HG03066 (cell line): ENCODE measurements around the gene GRID1.
"Not testable (repeated sequence)": the region's sequence is repeated elsewhere in the genome, so short reads cannot be mapped to it uniquely, and the experiment has no call there.

Experiments used
- ATAC-seq: cut with Tn5 transposase; IDR thresholded peaks from one replicate; pipeline ENCODE4 v1.9.1; 2021; ENCODE audit warnings: low read depth; ENCODE audit not compliant: unreplicated experiment

GRID1 gene

GRCh38 chr10:86034710-86035109 lies 331.9 kb downstream of the GRID1 start:
- ATAC-seq: no peak

- ATAC-seq: no peak
Observed at GRCh38 chr10:86033581-86033980, 333.0 kb downstream of the GRID1 start.

- not testable (repeated sequence) for ATAC-seq
Observed at GRCh38 chr10:86032087-86032486, 334.5 kb downstream of the GRID1 start.

GRCh38 chr10:86030312-86030711 lies 336.3 kb downstream of the GRID1 start:
- ATAC-seq: no peak

GRCh38 chr10:86027346-86027745 lies 339.2 kb downstream of the GRID1 start:
- no peak for ATAC-seq

- ATAC-seq: no peak
Observed at GRCh38 chr10:86025509-86025908, 341.1 kb downstream of the GRID1 start.

- no peak for ATAC-seq
Observed at GRCh38 chr10:86024281-86025041, 342.1 kb downstream of the GRID1 start.

- ATAC-seq: no peak
Observed at GRCh38 chr10:86023931-86024280, 342.7 kb downstream of the GRID1 start.

GRCh38 chr10:86023336-86023735 lies 343.3 kb downstream of the GRID1 start:
- ATAC-seq: no peak

GRCh38 chr10:86022906-86023305 lies 343.7 kb downstream of the GRID1 start:
- no peak for ATAC-seq

- no peak for ATAC-seq
Observed at GRCh38 chr10:86020134-86020533, 346.5 kb downstream of the GRID1 start.

GRCh38 chr10:86019141-86019540 lies 347.5 kb downstream of the GRID1 start:
- no peak for ATAC-seq

- no peak for ATAC-seq
Observed at GRCh38 chr10:86018735-86019058, 347.9 kb downstream of the GRID1 start.

- no peak for ATAC-seq
Observed at GRCh38 chr10:86017841-86018734, 348.5 kb downstream of the GRID1 start.

GRCh38 chr10:86013568-86013967 lies 353.0 kb downstream of the GRID1 start:
- ATAC-seq: no peak

GRCh38 chr10:86007171-86007570 lies 359.4 kb downstream of the GRID1 start:
- ATAC-seq: no peak

- no peak for ATAC-seq
Observed at GRCh38 chr10:86004337-86004736, 362.3 kb downstream of the GRID1 start.

GRCh38 chr10:86003201-86003621 lies 363.4 kb downstream of the GRID1 start:
- no peak for ATAC-seq

GRCh38 chr10:86001521-86001920 lies 365.1 kb downstream of the GRID1 start:
- no peak for ATAC-seq

- no peak for ATAC-seq
Observed at GRCh38 chr10:85997544-85997943, 369.1 kb downstream of the GRID1 start.

- no peak for ATAC-seq
Observed at GRCh38 chr10:85995791-85996190, 370.8 kb downstream of the GRID1 start.
